Keratinocyte (primary cell): Measurements from ENCODE around the gene SMYD3.

Experiments
- CTCF ChIP-seq, 3 experiments: IDR thresholded peaks in 1 of 3; conservative IDR thresholded peaks in 1 of 3; optimal IDR thresholded peaks in 1 of 3; 2 replicates in 2 of 3; 3 replicates in 1 of 3; pipeline versions ENCODE3 to v1.5.1; 2011; ENCODE audit warnings: low read length in 3 of 3, mild to moderate bottlenecking in 3 of 3, moderate library complexity in 2 of 3, control low read depth in 1 of 3, inconsistent platforms in 1 of 3; ENCODE audit not compliant: insufficient read depth in 2 of 3; ENCODE audit errors: extremely low read depth in 1 of 3
- EZH2 ChIP-seq: IDR thresholded peaks from one replicate; pipeline ENCODE4 v1.6.1; 2012; ENCODE audit warnings: inconsistent platforms, mild to moderate bottlenecking, low read length, moderate library complexity

- TF ChIP-seq CTCF (optimal IDR thresholded peaks at IDR 0.05 in 1 of 3, IDR thresholded peaks at IDR 0.05 in 1 of 3, conservative IDR thresholded peaks at IDR 0.05 in 1 of 3; ENCODE audit: extremely low read depth in 1 of 3, insufficient read depth in 2 of 3, low read length in 3 of 3) (no peak), EZH2 (no peak)
Observed at GRCh38 chr1:246281195-246281594, 225.9 kb downstream of the SMYD3 start.
